Right atrium auricular region (tissue), 2 donors: ENCODE measurements around the gene ARMH4. TPM values are rescaled to one million over a fixed set of nuclear protein-coding genes. Genes with fewer than 3 reads are reported as not detected.

Experiments used
- DNase-seq: peaks from one replicate; pipeline ENCODE4 v3.0.0-alpha.2; 2019; ENCODE audit warnings: low spot score
- H3K27ac ChIP-seq, 2 donors: fragments of 200-600 bp; sonication (generic); 1 replicate in 1 of 2; 2 replicates in 1 of 2; pipeline ENCODE4 v1.5.1; 2016 to 2019
- H3K27me3 ChIP-seq, 2 donors: fragments of 200-600 bp; sonication (generic); one replicate each; pipeline versions ENCODE4 v1.5.1 to v1.6.0; 2017 to 2019
- H3K36me3 ChIP-seq: fragments of 200-600 bp; sonication (generic); one replicate; pipeline ENCODE4 v1.5.1; 2016
- H3K4me1 ChIP-seq, 2 donors: fragments of 200-600 bp; sonication (generic); one replicate each; pipeline versions ENCODE4 v1.5.1 to v1.6.0; 2017 to 2019
- H3K4me3 ChIP-seq, 2 donors: fragments of 200-600 bp; sonication (generic); 1 replicate in 1 of 2; 2 replicates in 1 of 2; pipeline ENCODE4 v1.5.1; 2017 to 2019; ENCODE audit warnings: mild to moderate bottlenecking in 1 of 2, moderate library complexity in 1 of 2
- H3K9me3 ChIP-seq, 2 donors: fragments of 200-600 bp; sonication (generic); one replicate each; pipeline ENCODE4 v1.5.1; 2019
- total RNA-seq, 2 donors: library from RNA; depleted of rRNA; stranded (reverse); fragments of >200 nt; gene quantifications; one replicate each; pipeline ENCODE4 v1.1.0, GENCODE V29; 2016
- TF ChIP-seq, protein P1 (sequence below), 2 donors: fragments of 200-600 bp; sonication (generic); IDR thresholded peaks; one replicate each; pipeline ENCODE4 v1.5.1; 2019; ENCODE audit warnings: antibody characterized with exemption in 2 of 2

The ARMH4 gene
- total RNA-seq, 2 donors from 2014 or later = 3.4 to 16.3 TPM

DNA sequence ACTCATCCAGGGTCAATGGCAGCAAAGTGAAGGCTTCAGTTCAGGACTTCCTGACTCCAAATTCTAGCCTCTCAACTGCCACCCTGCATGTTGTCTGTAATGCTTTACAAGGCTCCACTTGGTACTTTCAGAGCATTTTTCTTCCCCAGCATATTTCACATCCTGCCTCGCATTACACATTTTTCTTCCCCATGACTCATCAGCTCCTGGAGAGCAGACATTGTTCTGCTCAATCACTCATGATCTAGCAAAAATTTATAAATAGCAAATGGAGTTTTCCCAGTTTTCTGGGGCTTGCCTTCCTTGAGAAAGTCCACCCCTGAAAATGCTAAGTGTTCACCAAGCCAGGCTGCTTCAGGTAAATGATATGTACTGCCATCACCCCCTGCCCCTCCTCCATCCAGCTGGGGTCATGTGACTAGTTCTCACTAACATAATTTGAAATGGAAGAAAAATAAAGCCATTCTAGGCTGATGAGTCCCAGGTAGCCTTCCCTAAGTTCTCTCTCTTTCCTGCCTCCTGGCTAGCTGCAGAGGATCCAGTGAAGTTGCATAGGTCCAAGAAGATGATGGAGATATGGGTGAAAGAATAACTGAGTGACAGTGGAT lies 69.4 kb downstream of the ARMH4 start:
- Histone ChIP-seq H3K9me3 (no peaks in the 10 kb centered on the region), H3K4me3 (no peak overlapping the region), H3K36me3 (no peaks in the 10 kb centered on the region), H3K4me1 (peaks cover 0 to 14% of the 10 kb centered on the region in 2 donors), H3K27me3 (no peaks in the 10 kb centered on the region), H3K27ac (peak overlapping the region; percentile 32 to 47)
- TF ChIP-seq, protein P1, sequence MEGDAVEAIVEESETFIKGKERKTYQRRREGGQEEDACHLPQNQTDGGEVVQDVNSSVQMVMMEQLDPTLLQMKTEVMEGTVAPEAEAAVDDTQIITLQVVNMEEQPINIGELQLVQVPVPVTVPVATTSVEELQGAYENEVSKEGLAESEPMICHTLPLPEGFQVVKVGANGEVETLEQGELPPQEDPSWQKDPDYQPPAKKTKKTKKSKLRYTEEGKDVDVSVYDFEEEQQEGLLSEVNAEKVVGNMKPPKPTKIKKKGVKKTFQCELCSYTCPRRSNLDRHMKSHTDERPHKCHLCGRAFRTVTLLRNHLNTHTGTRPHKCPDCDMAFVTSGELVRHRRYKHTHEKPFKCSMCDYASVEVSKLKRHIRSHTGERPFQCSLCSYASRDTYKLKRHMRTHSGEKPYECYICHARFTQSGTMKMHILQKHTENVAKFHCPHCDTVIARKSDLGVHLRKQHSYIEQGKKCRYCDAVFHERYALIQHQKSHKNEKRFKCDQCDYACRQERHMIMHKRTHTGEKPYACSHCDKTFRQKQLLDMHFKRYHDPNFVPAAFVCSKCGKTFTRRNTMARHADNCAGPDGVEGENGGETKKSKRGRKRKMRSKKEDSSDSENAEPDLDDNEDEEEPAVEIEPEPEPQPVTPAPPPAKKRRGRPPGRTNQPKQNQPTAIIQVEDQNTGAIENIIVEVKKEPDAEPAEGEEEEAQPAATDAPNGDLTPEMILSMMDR (IDR thresholded peaks at IDR 0.05) = no peak
- DNase-seq = no peak

DNA sequence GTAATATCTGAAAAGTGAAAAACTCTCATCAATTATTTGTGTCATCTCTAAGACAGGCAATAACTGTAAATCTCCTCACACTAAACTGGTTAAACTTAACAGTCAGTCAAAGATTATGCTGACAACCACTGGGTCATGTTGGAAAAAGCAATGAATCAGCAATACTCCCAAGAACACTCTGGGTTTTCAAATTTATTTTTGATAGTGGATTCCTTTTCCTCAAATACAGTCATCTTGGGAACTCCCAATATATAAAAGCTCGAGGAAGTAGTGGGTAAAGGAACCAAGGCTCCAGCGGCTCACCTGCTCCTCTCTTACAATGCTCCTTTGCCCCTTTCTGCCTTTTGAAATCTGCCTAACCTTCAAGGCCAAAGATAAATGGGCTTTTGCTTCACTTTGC lies 70.0 kb downstream of the ARMH4 start:
- Histone ChIP-seq H3K4me3 (no peak overlapping the region), H3K4me1 (peaks cover 0 to 14% of the 10 kb centered on the region in 2 donors), H3K27ac (peak overlapping the region; percentile 32 to 47), H3K27me3 (no peaks in the 10 kb centered on the region), H3K9me3 (no peaks in the 10 kb centered on the region), H3K36me3 (no peaks in the 10 kb centered on the region)
- TF ChIP-seq, protein P1 (IDR thresholded peaks at IDR 0.05) = no peak
- no peak for DNase-seq

DNA sequence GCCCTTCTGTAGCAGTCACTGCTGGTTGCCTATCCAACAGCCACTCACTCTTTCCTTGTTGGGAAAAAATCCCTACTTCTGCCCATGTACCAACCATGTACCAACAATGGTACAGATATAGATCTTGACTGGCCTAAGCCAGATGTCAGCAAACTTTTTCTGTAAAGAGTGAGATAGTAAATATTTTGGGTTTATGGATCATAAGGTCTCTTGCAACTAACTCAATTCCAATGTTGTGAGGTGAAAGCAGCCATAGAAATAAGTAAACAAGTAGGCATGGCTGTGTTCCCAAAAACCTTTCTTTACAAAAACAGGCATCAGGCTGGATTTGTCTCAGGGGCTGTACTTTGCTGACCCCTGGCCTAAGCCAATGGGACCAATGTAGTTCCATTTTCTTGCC lies 73.5 kb downstream of the ARMH4 start:
- no peak for DNase-seq
- TF ChIP-seq, protein P1 (IDR thresholded peaks at IDR 0.05) = no peak
- H3K27ac ChIP-seq = no peak overlapping the region
- H3K9me3 ChIP-seq = no peaks in the 10 kb centered on the region
- no peaks in the 10 kb centered on the region for H3K27me3 ChIP-seq
- H3K4me3 ChIP-seq = no peak overlapping the region
- no peaks in the 10 kb centered on the region for H3K36me3 ChIP-seq
- H3K4me1 ChIP-seq = peaks cover 0 to 14% of the 10 kb centered on the region in 2 donors

DNA sequence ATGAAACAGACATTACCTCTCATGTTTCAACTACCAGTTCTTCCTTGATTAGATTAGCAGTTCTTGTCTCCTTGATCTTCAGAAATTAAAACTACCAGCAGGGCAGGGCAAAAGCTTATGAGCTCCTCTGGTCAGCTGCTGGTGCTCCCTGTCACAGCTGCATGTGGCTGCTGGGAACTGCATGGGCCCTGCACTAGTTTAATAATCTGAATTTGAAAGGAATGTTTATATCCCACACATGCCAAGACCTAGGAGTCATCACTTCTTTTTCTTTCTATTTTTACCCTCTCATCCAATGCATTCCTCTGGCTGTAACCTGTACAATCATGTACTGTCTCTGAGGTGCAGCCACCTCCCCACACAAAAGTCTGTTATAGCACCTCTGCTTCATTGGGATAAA lies 73.9 kb downstream of the ARMH4 start:
- no peaks in the 10 kb centered on the region for H3K36me3 ChIP-seq
- H3K4me3 ChIP-seq = no peak overlapping the region
- no peak for DNase-seq
- no peak overlapping the region for H3K27ac ChIP-seq
- H3K9me3 ChIP-seq = no peaks in the 10 kb centered on the region
- peaks cover 0 to 14% of the 10 kb centered on the region in 2 donors for H3K4me1 ChIP-seq
- TF ChIP-seq, protein P1 (IDR thresholded peaks at IDR 0.05) = no peak
- no peaks in the 10 kb centered on the region for H3K27me3 ChIP-seq

DNA sequence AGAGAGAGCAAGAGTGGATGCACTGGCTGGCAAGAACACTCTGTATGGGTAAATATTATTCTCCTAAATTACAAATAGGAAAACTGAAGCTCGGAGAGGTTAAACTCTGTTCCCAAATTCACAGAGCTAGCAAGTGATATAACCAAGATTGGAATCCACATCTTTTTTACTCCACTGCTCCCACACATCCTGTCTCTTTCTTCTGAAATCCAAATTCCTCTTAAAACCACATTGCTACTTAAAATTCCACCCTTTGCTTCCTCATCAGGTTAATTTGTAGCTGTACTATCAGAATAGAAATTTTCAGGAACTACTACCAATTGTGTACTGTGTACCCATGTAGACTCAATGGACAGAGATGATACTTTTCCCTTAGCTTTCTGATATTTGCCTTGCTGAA lies 74.4 kb downstream of the ARMH4 start:
- Histone ChIP-seq H3K4me3 (no peak overlapping the region), H3K36me3 (no peaks in the 10 kb centered on the region), H3K27me3 (no peaks in the 10 kb centered on the region), H3K9me3 (no peaks in the 10 kb centered on the region), H3K4me1 (peaks cover 0 to 14% of the 10 kb centered on the region in 2 donors), H3K27ac (no peak overlapping the region)
- no peak for DNase-seq
- TF ChIP-seq, protein P1 (IDR thresholded peaks at IDR 0.05) = no peak

DNA sequence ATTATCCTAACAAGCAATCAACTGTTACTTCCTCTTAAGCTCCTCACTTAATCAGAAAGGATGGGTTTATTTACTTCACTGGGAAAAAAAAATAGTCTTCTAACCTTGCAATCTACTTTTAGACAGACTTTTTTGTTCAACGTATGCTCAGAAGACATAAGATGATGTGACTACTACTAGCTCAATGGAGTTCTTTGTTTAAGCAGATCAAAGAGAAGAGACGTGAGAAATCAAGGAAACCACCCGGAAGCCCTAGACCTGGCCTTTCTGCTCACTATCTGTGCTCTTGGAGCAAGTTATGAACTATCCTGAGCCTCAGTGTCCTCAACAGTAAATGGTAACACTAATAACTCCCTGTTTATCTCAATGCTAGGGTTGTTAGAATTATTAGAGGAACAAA lies 78.5 kb downstream of the ARMH4 start:
- Histone ChIP-seq H3K27ac (no peak overlapping the region), H3K27me3 (no peaks in the 10 kb centered on the region), H3K36me3 (no peaks in the 10 kb centered on the region), H3K4me3 (no peak overlapping the region), H3K9me3 (no peaks in the 10 kb centered on the region), H3K4me1 (peaks cover 0 to 7% of the 10 kb centered on the region in 2 donors)
- no peak for DNase-seq
- TF ChIP-seq, protein P1 (IDR thresholded peaks at IDR 0.05) = no peak
